IMR-90 (cell line): ENCODE results near the gene PDGFA. TPM values are rescaled to one million over a fixed set of nuclear protein-coding genes. Genes with fewer than 3 reads are reported as not detected.

ENCODE experiments used
- ATAC-seq: fragments of 200-7000 bp; cut with Tn5 transposase; 2 replicates; pipeline ENCODE4 v1.9.1; 2020; ENCODE audit warnings: low read depth, mild to moderate bottlenecking, moderate library complexity
- BruUV-seq: library from RNA; stranded (reverse); fragments of 400-500 nt; replicated peaks from 2 replicates; lab custom pipeline; 2021; lab: Mats Ljungman, UMichigan
- CTCF ChIA-PET: fragments of 300-600 bp; formaldehyde crosslinking; extraction: SDS; loops from one replicate; lab custom pipeline; 2021; ENCODE audit warnings: antibody characterized with exemption; lab: Yijun Ruan, JAX
- POLR2A ChIA-PET: fragments of 300-600 bp; sonication (Branson Sonifier 250); formaldehyde crosslinking; loops from one replicate; lab custom pipeline; 2022; ENCODE audit warnings: antibody characterized with exemption; ENCODE audit not compliant: unreplicated experiment; lab: Charles Lee
- DNase-seq: peaks from one replicate; pipeline ENCODE4 v3.0.0; 2013
- H2AFZ ChIP-seq: replicated peaks from 2 replicates; pipeline ENCODE3; 2013; ENCODE audit warnings: low read length, mild to moderate bottlenecking; ENCODE audit not compliant: poor library complexity
- H2AK5ac ChIP-seq: 2 replicates; pipeline ENCODE4 v1.6.1; 2013; ENCODE audit warnings: low read depth, low read length, inconsistent platforms
- H2AK9ac ChIP-seq: replicated peaks from 2 replicates; pipeline ENCODE3; 2013; ENCODE audit warnings: mild to moderate bottlenecking, low read depth, low read length, moderate library complexity; ENCODE audit not compliant: poor library complexity
- H2BK120ac ChIP-seq: 2 replicates; pipeline ENCODE4 v1.6.1; 2013; ENCODE audit warnings: low read depth, low read length, inconsistent platforms
- H2BK15ac ChIP-seq: 3 replicates; pipeline ENCODE4 v1.6.1; 2013; ENCODE audit warnings: low read depth, low read length, inconsistent platforms
- H2BK20ac ChIP-seq: 2 replicates; pipeline ENCODE4 v1.6.1; 2013; ENCODE audit warnings: low read depth, mild to moderate bottlenecking, inconsistent platforms, low read length, moderate library complexity
- H2BK5ac ChIP-seq: 2 replicates; pipeline ENCODE4 v1.6.1; 2013; ENCODE audit warnings: mild to moderate bottlenecking, low read depth, low read length, inconsistent platforms; ENCODE audit not compliant: poor library complexity, severe bottlenecking
- H3K14ac ChIP-seq: replicated peaks from 2 replicates; pipeline ENCODE4 v1.6.1; 2013; ENCODE audit warnings: low read depth, low read length, inconsistent platforms
- H3K18ac ChIP-seq: 2 replicates; pipeline ENCODE4 v1.6.1; 2013; ENCODE audit warnings: low read depth, low read length, control low read depth
- H3K23ac ChIP-seq: 2 replicates; pipeline ENCODE4 v1.6.1; 2013; ENCODE audit warnings: low read depth, low read length, inconsistent platforms
- H3K27ac ChIP-seq: 2 replicates; pipeline ENCODE4 v1.5.1; 2013; ENCODE audit warnings: mild to moderate bottlenecking, control low read depth, low read length; ENCODE audit not compliant: insufficient read depth
- H3K27me3 ChIP-seq: 2 replicates; pipeline ENCODE4 v1.6.1; 2013; ENCODE audit warnings: low read length; ENCODE audit not compliant: control insufficient read depth, insufficient read depth
- H3K36me3 ChIP-seq: 2 replicates; pipeline ENCODE4 v1.6.1; 2013; ENCODE audit warnings: low read length, mixed read lengths; ENCODE audit not compliant: control insufficient read depth, insufficient read depth
- H3K4ac ChIP-seq: 2 replicates; pipeline ENCODE4 v1.6.1; 2013; ENCODE audit warnings: low read depth, low read length, inconsistent platforms
- H3K4me1 ChIP-seq: 2 replicates; pipeline ENCODE4 v1.6.1; 2013; ENCODE audit warnings: low read length, mixed read lengths; ENCODE audit not compliant: control insufficient read depth, insufficient read depth
- H3K4me2 ChIP-seq: 2 replicates; pipeline ENCODE4 v1.6.1; 2013; ENCODE audit warnings: low read depth, mild to moderate bottlenecking, control low read depth, low read length, moderate library complexity
- H3K4me3 ChIP-seq: 2 replicates; pipeline ENCODE4 v1.5.1; 2013; ENCODE audit warnings: low read depth, mild to moderate bottlenecking, control low read depth, low read length, moderate library complexity; ENCODE audit not compliant: insufficient read depth
- H3K56ac ChIP-seq: 2 replicates; pipeline ENCODE4 v1.6.1; 2013; ENCODE audit warnings: low read length, inconsistent platforms; ENCODE audit not compliant: insufficient read depth; ENCODE audit errors: extremely low read depth
- H3K79me1 ChIP-seq, 2 experiments: 2 replicates each; pipeline ENCODE4 v1.6.1; 2013; ENCODE audit warnings: low read length in 2 of 2, inconsistent platforms in 1 of 2, low read depth in 1 of 2
- H3K9ac ChIP-seq: 2 replicates; pipeline ENCODE4 v1.6.1; 2013; ENCODE audit warnings: low read depth, low read length, control low read depth
- H3K9me1 ChIP-seq: 2 replicates; pipeline ENCODE4 v1.6.1; 2013; ENCODE audit warnings: low read length, inconsistent platforms; ENCODE audit not compliant: insufficient read depth
- H3K9me3 ChIP-seq: 2 replicates; pipeline ENCODE4 v1.6.1; 2013; ENCODE audit warnings: low read length; ENCODE audit not compliant: control insufficient read depth, insufficient read depth
- H4K20me1 ChIP-seq: 2 replicates; pipeline ENCODE4 v1.6.1; 2013; ENCODE audit warnings: low read length, inconsistent platforms; ENCODE audit not compliant: insufficient read depth
- H4K5ac ChIP-seq: 2 replicates; pipeline ENCODE4 v1.6.1; 2013; ENCODE audit warnings: mild to moderate bottlenecking, low read depth, low read length, control low read depth
- H4K8ac ChIP-seq, 2 experiments: 2 replicates each; pipeline ENCODE4 v1.6.1; 2013; ENCODE audit warnings: low read depth in 2 of 2, low read length in 2 of 2, control low read depth in 1 of 2, inconsistent platforms in 1 of 2
- H4K91ac ChIP-seq: 2 replicates; pipeline ENCODE4 v1.6.1; 2013; ENCODE audit warnings: low read depth, low read length, inconsistent platforms; ENCODE audit not compliant: insufficient read depth
- BHLHE40 ChIP-seq: fragments of 150-350 bp; IDR thresholded peaks from 2 replicates; pipeline ENCODE4 v1.6.1; 2016; ENCODE audit warnings: mild to moderate bottlenecking, low read depth, low read length
- CEBPB ChIP-seq: IDR thresholded peaks from 2 replicates; pipeline ENCODE4 v1.6.1; 2012; ENCODE audit warnings: low read depth, low read length, improper control_type of control experiment
- CHD1 ChIP-seq: IDR thresholded peaks from 2 replicates; pipeline ENCODE4 v1.6.1; 2012; ENCODE audit warnings: low read depth, low read length, improper control_type of control experiment
- FOS ChIP-seq: fragments of 150-350 bp; IDR thresholded peaks from 2 replicates; pipeline ENCODE4 v1.6.1; 2016; ENCODE audit warnings: low read depth, low read length
- MAFK ChIP-seq: IDR thresholded peaks from 2 replicates; pipeline ENCODE4 v1.6.1; 2012; ENCODE audit warnings: low read depth, low read length, improper control_type of control experiment
- MAZ ChIP-seq: IDR thresholded peaks from 2 replicates; pipeline ENCODE4 v1.6.1; 2012; ENCODE audit warnings: low read depth, mild to moderate bottlenecking, low read length, improper control_type of control experiment, moderate library complexity, borderline replicate concordance
- MXI1 ChIP-seq: IDR thresholded peaks from 2 replicates; pipeline ENCODE4 v1.6.1; 2012; ENCODE audit warnings: low read depth, mild to moderate bottlenecking, low read length, moderate library complexity, borderline replicate concordance
- NFE2L2 ChIP-seq: fragments of 150-350 bp; IDR thresholded peaks from 2 replicates; pipeline ENCODE4 v1.6.1; 2016; ENCODE audit warnings: low read depth, mild to moderate bottlenecking, low read length
- POLR2A ChIP-seq: IDR thresholded peaks from 2 replicates; pipeline ENCODE4 v1.6.1; 2012; ENCODE audit warnings: mild to moderate bottlenecking, low read depth, low read length
- RAD21 ChIP-seq: IDR thresholded peaks from 2 replicates; pipeline ENCODE4 v1.6.1; 2012; ENCODE audit warnings: low read length, improper control_type of control experiment
- RCOR1 ChIP-seq: IDR thresholded peaks from 2 replicates; pipeline ENCODE4 v1.6.1; 2012; ENCODE audit warnings: mild to moderate bottlenecking, low read length, improper control_type of control experiment; ENCODE audit not compliant: insufficient replicate concordance
- RFX5 ChIP-seq: IDR thresholded peaks from 2 replicates; pipeline ENCODE4 v1.8.0; 2012; ENCODE audit warnings: low read depth, mild to moderate bottlenecking, low read length, moderate library complexity
- SMC3 ChIP-seq: fragments of 150-350 bp; IDR thresholded peaks from 2 replicates; pipeline ENCODE4 v1.6.1; 2016; ENCODE audit warnings: low read depth, mild to moderate bottlenecking, antibody characterized with exemption, low read length, moderate library complexity
- WGBS, 2 experiments: methylation state at CpG; one replicate each; pipeline versions ENCODE4 v1.1.5 to v1.1.7; 2013; ENCODE audit warnings: missing lambda C conversion rate in 2 of 2; ENCODE audit not compliant: insufficient read length in 1 of 2; ENCODE audit errors: extremely low coverage in 2 of 2; 5-methylcytosine and 5-hydroxymethylcytosine counted together
- dilution Hi-C: fragments of 300-500 bp; cut with HindIII; formaldehyde crosslinking; loops from one replicate; pipeline ENCODE4 v1.14.3; 2018; ENCODE audit warnings: low sequenced_read_pairs; ENCODE audit not compliant: unreplicated experiment
- in situ Hi-C: fragments of 300-500 bp; cut with MboI; formaldehyde crosslinking; loops from 3 replicates; pipeline ENCODE4 v1.14.3; 2019; ENCODE audit warnings: low sequenced_read_pairs, inconsistent platforms, mixed read lengths
- intact Hi-C: fragments of 100-400 bp; cut with micrococcal nuclease; formaldehyde crosslinking; loops from 2 replicates; pipeline ENCODE4 v1.10.0; 2022
- polyA plus RNA-seq, 3 experiments: library from polyadenylated mRNA; depleted of rRNA; stranded (reverse); fragments of >200 nt; gene quantifications; 2 replicates each; pipeline ENCODE4 v1.2.3, GENCODE V29; 2012; ENCODE audit warnings: low replicate concordance in 1 of 3
- total RNA-seq: library from RNA; depleted of rRNA; stranded (reverse); fragments of >200 nt; gene quantifications from 2 replicates; pipeline ENCODE4 v1.2.3, GENCODE V29; 2012
- TF ChIP-seq, protein P1 (sequence below): conservative IDR thresholded peaks from 2 replicates; pipeline ENCODE4 v1.5.1; 2012; ENCODE audit warnings: mild to moderate bottlenecking, low read depth, low read length, improper control_type of control experiment
- TF ChIP-seq, protein P2 (sequence below): fragments of 150-350 bp; IDR thresholded peaks from 2 replicates; pipeline ENCODE4 v1.6.1; 2017; ENCODE audit warnings: mild to moderate bottlenecking, antibody characterized with exemption, low read length, low read depth
- TF ChIP-seq, protein P3 (sequence below): fragments of 150-350 bp; IDR thresholded peaks from 2 replicates; pipeline ENCODE4 v1.6.1; 2016; ENCODE audit warnings: low read depth, mild to moderate bottlenecking, low read length, moderate library complexity, borderline replicate concordance

Gene PDGFA
- total and polyA plus RNA-seq, 2 of the 4 experiments (the other 2 are of a cell fraction) = 3.3 to 3.8 TPM

DNA sequence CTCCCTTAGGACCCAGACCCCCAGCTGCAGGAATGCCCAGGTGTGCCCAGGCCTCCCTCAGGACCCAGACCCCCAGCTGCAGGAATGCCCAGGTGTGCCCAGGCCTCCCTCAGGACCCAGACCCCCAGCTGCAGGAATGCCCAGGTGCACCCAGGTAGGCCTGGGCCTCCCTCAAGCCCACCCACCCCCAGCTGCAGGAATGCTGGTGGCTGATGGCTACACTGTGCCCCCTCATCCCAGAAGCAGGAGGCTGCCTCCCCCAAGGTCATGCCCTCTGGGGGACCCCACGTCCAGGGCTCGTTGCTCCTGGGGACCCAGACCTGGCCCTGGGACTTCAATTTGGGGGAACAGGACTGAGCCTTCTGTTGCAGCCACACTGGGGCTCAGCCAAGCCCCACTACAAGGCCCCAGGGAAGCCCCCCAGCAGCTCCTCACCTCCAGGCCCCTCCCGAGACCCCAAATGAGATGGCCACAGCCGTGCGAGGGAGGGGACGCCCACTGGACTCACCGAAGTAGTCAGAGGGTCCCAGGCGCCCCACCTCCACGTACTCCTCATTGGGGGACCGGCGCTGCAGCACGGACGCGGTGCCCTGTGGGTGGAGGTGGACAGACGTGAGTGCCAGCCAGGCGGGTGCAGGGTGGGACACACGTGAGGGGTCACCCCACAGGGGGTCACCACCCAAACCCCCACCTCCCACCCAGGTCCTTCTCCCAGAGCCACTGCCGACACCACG, 31.4 kb upstream of the PDGFA start:
- H4K20me1 ChIP-seq = no peaks in the 10 kb centered on the region
- WGBS, 2 experiments = 80% methylated on average over 3 of the region's 19 CpGs; no CpG with 5 or more reads in 1 of the 2 experiments
- no TSS peak for BruUV-seq

More for the DNA sequence above, 31.4 kb upstream of the PDGFA start:
- Histone ChIP-seq H3K18ac (no peak overlapping the region), H3K9me1 (no peaks in the 10 kb centered on the region), H2AFZ (no peak overlapping the region), H4K8ac (no peak overlapping the region), H3K9me3 (no peaks in the 10 kb centered on the region; the same call in 1 of the 2 replicates), H3K14ac (no peak overlapping the region), H3K56ac (no peak overlapping the region), H4K5ac (no peak overlapping the region), H3K36me3 (no peaks in the 10 kb centered on the region), H3K23ac (no peak overlapping the region), H3K4me1 (peaks cover 3% of the 10 kb centered on the region; the same call in 1 of the 2 replicates), H3K9ac (no peak overlapping the region), H4K91ac (no peak overlapping the region), H3K4me3 (no peak overlapping the region), H2BK20ac (no peak overlapping the region), H2AK5ac (no peak overlapping the region), H2BK5ac (no peak overlapping the region), H2AK9ac (no peak overlapping the region), H3K4ac (no peak overlapping the region), H3K4me2 (no peak overlapping the region), H3K27me3 (no peaks in the 10 kb centered on the region; the same call in 1 of the 2 replicates), H2BK15ac (no peak overlapping the region), H3K27ac (no peak overlapping the region), H3K79me1 (no peaks in the 10 kb centered on the region), H2BK120ac (no peak overlapping the region)
- dilution Hi-C loops (no loop called here), intact Hi-C loops (no loop called here), in situ Hi-C loops (no loop called here)
- POLR2A ChIA-PET = no interaction called here
- CTCF ChIA-PET = no interaction called here
- DNase-seq (no peak), ATAC-seq (no peak)
- TF ChIP-seq CHD1 = no peak
- TF ChIP-seq NFE2L2 = no peak
- no peak for TF ChIP-seq FOS
- no peak for TF ChIP-seq MXI1
- no peak for TF ChIP-seq RAD21
- TF ChIP-seq, protein P1, sequence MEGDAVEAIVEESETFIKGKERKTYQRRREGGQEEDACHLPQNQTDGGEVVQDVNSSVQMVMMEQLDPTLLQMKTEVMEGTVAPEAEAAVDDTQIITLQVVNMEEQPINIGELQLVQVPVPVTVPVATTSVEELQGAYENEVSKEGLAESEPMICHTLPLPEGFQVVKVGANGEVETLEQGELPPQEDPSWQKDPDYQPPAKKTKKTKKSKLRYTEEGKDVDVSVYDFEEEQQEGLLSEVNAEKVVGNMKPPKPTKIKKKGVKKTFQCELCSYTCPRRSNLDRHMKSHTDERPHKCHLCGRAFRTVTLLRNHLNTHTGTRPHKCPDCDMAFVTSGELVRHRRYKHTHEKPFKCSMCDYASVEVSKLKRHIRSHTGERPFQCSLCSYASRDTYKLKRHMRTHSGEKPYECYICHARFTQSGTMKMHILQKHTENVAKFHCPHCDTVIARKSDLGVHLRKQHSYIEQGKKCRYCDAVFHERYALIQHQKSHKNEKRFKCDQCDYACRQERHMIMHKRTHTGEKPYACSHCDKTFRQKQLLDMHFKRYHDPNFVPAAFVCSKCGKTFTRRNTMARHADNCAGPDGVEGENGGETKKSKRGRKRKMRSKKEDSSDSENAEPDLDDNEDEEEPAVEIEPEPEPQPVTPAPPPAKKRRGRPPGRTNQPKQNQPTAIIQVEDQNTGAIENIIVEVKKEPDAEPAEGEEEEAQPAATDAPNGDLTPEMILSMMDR = no peak
- no peak for TF ChIP-seq POLR2A
- TF ChIP-seq SMC3 = no peak
- TF ChIP-seq, protein P2, sequence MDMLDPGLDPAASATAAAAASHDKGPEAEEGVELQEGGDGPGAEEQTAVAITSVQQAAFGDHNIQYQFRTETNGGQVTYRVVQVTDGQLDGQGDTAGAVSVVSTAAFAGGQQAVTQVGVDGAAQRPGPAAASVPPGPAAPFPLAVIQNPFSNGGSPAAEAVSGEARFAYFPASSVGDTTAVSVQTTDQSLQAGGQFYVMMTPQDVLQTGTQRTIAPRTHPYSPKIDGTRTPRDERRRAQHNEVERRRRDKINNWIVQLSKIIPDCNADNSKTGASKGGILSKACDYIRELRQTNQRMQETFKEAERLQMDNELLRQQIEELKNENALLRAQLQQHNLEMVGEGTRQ = no peak
- TF ChIP-seq, protein P3, sequence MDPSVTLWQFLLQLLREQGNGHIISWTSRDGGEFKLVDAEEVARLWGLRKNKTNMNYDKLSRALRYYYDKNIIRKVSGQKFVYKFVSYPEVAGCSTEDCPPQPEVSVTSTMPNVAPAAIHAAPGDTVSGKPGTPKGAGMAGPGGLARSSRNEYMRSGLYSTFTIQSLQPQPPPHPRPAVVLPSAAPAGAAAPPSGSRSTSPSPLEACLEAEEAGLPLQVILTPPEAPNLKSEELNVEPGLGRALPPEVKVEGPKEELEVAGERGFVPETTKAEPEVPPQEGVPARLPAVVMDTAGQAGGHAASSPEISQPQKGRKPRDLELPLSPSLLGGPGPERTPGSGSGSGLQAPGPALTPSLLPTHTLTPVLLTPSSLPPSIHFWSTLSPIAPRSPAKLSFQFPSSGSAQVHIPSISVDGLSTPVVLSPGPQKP = no peak
- no peak for TF ChIP-seq RFX5
- no peak for TF ChIP-seq BHLHE40
- TF ChIP-seq MAZ = no peak
- no peak for TF ChIP-seq RCOR1
- TF ChIP-seq CEBPB = no peak
- TF ChIP-seq MAFK = no peak
